ENCODE measurements around the gene TTC8.
"Not testable (repeated sequence)": the region's sequence is repeated elsewhere in the genome, so short reads cannot be mapped to it uniquely, and the experiment has no call there.

The TTC8 gene

GRCh38 chr14:88825078-88825458 is 617 bp downstream of the TTC8 start:
- no peak for DNase-seq (ENCODE audit: low spot score)

- no peak for DNase-seq (ENCODE audit: low spot score)
These were observed 1.1 kb downstream of the TTC8 start for GRCh38 chr14:88825503-88825902.

- no peak for DNase-seq (ENCODE audit: low spot score)
These were observed 4.7 kb downstream of the TTC8 start for GRCh38 chr14:88829188-88829587.

GRCh38 chr14:88829685-88830302 is 5.3 kb downstream of the TTC8 start:
- no peak for DNase-seq (ENCODE audit: low spot score)

GRCh38 chr14:88831284-88831683 is 6.8 kb downstream of the TTC8 start:
- DNase-seq (ENCODE audit: low spot score), result no peak

- DNase-seq (ENCODE audit: low spot score), result no peak
These were observed 10.5 kb downstream of the TTC8 start for GRCh38 chr14:88834883-88835431.

- no peak for DNase-seq (ENCODE audit: low spot score)
These were observed 11.2 kb downstream of the TTC8 start for GRCh38 chr14:88835661-88836060.

GRCh38 chr14:88837495-88837894 is 13.0 kb downstream of the TTC8 start:
- no peak for DNase-seq (ENCODE audit: low spot score)

- DNase-seq (ENCODE audit: low spot score), result no peak
These were observed 13.6 kb downstream of the TTC8 start for GRCh38 chr14:88838015-88838414.

GRCh38 chr14:88840926-88841325 is 16.5 kb downstream of the TTC8 start:
- no peak for DNase-seq (ENCODE audit: low spot score)

GRCh38 chr14:88841741-88842140 is 17.3 kb downstream of the TTC8 start:
- no peak for DNase-seq (ENCODE audit: low spot score)

GRCh38 chr14:88842414-88842813 is 18.0 kb downstream of the TTC8 start:
- DNase-seq (ENCODE audit: low spot score), result no peak

- no peak for DNase-seq (ENCODE audit: low spot score)
These were observed 20.6 kb downstream of the TTC8 start for GRCh38 chr14:88844980-88845491.

GRCh38 chr14:88848571-88848970 is 24.1 kb downstream of the TTC8 start:
- DNase-seq (ENCODE audit: low spot score), result no peak

GRCh38 chr14:88849716-88850115 is 25.3 kb downstream of the TTC8 start:
- no peak for DNase-seq (ENCODE audit: low spot score)

GRCh38 chr14:88851587-88851986 is 27.1 kb downstream of the TTC8 start:
- no peak for DNase-seq (ENCODE audit: low spot score)

GRCh38 chr14:88852632-88853031 is 28.2 kb downstream of the TTC8 start:
- no peak for DNase-seq (ENCODE audit: low spot score)

- no peak for DNase-seq (ENCODE audit: low spot score)
These were observed 28.7 kb downstream of the TTC8 start for GRCh38 chr14:88853129-88853528.

GRCh38 chr14:88856786-88857366 is 32.4 kb downstream of the TTC8 start:
- no peak for DNase-seq (ENCODE audit: low spot score)

GRCh38 chr14:88857861-88858260 is 33.4 kb downstream of the TTC8 start:
- DNase-seq (ENCODE audit: low spot score), result not testable (repeated sequence)

GRCh38 chr14:88859118-88859517 is 34.7 kb downstream of the TTC8 start:
- not testable (repeated sequence) for DNase-seq (ENCODE audit: low spot score)

- DNase-seq (ENCODE audit: low spot score), result no peak
These were observed 38.7 kb downstream of the TTC8 start for GRCh38 chr14:88863167-88863566.

GRCh38 chr14:88864198-88864597 is 39.7 kb downstream of the TTC8 start:
- no peak for DNase-seq (ENCODE audit: low spot score)

- no peak for DNase-seq (ENCODE audit: low spot score)
These were observed 41.9 kb downstream of the TTC8 start for GRCh38 chr14:88866305-88866704.
